ENCODE results near the gene MAGI2. TPM values are rescaled to one million over a fixed set of nuclear protein-coding genes. Genes with fewer than 3 reads are reported as not detected.

Gene MAGI2
- total and polyA plus RNA-seq, 2 donors (not counting 3 experiments of a cell fraction or from before 2014, with no cell fraction given) = 0.28 to 6.0 TPM

DNA sequence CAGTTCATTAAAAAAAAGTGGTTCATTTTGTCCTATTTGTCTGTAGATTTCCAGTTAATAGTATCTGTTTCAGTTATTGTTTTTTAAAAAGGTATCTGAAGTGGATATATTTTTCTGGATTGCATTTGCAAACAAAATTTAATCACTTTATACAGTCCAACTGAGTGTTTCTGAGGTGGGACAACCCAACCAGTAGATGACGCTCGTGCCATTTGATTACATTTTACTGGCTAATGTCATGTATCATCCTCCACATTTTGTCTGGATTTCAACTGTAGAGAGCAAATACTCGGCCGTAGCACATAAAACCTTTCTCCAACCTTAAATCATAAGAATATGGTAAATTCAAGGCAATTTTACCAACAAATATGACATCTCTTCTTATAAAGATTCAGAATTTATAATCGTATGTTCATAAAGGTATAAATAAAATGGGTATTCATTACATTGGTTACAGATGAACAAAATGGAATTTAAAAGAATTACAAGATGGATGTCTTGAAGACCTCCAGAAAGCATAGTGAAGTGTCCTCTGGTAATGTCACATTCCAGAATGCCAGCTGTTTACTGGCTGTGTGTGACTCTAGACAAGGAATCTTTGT lies 865.9 kb downstream of the MAGI2 start:
- Histone ChIP-seq H3K27ac (ENCODE audit: insufficient read depth, low read depth, low read length) (no peak overlapping the region), H3K27me3 (ENCODE audit: control insufficient read depth in 2 of 2, insufficient read depth in 2 of 2, low read length in 2 of 2) (no peaks in the 10 kb centered on the region), H3K9me3 (replicated peaks; ENCODE audit: control insufficient read depth, insufficient read depth, low read length) (no peaks in the 10 kb centered on the region), H4K20me1 (replicated peaks; ENCODE audit: control insufficient read depth, extremely low read depth, insufficient read depth, low read length) (no peaks in the 10 kb centered on the region), H3K36me3 (ENCODE audit: control insufficient read depth in 2 of 2, extremely low read depth in 1 of 2, insufficient read depth in 2 of 2, low read length in 2 of 2) (no peaks in the 10 kb centered on the region), H3K4me3 (replicated peaks in 1 of 3; ENCODE audit: insufficient read depth in 1 of 3, low read depth in 1 of 3, low read length in 3 of 3) (no peak overlapping the region), H3K79me2 (ENCODE audit: control insufficient read depth, insufficient read depth, low read length) (no peaks in the 10 kb centered on the region), H3K4me1 (ENCODE audit: control insufficient read depth, extremely low read depth, insufficient read depth, low read length) (no peaks in the 10 kb centered on the region), H3K9me1 (replicated peaks; ENCODE audit: control insufficient read depth, extremely low read depth, insufficient read depth, low read length) (no peaks in the 10 kb centered on the region), H3K9ac (replicated peaks; ENCODE audit: extremely low read depth, insufficient read depth, low read length) (no peak overlapping the region), H3K4me2 (ENCODE audit: insufficient read depth, low read length) (no peak overlapping the region), H2AFZ (ENCODE audit: low read depth, low read length) (no peak overlapping the region)
- no peak for DNase-seq (ENCODE audit: low read depth, low spot score)
- dilution Hi-C loops (cut with MboI; ENCODE audit: extremely low pct_ligation_motif_present, low sequenced_read_pairs) (no loop called here), intact Hi-C loops (cut with micrococcal nuclease) (no loop called here)
- ChIA-PET POLR2A (no interaction called here), CTCF (interaction anchor here (0.7 to 1.0 kb wide), 3 partner anchors 13 to 695 kb away, joined by 3 to 5 read pairs (median 3); no protein-coding TSS in a partner anchor)
- no peak for TF ChIP-seq CTCF (IDR thresholded peaks at IDR 0.05; ENCODE audit: extremely low read depth in 1 of 2, insufficient read depth in 1 of 2, low read depth in 1 of 2, low read length in 2 of 2)
- no peak for FAIRE-seq
- BruUV-seq (replicated peaks) = no TSS peak

DNA sequence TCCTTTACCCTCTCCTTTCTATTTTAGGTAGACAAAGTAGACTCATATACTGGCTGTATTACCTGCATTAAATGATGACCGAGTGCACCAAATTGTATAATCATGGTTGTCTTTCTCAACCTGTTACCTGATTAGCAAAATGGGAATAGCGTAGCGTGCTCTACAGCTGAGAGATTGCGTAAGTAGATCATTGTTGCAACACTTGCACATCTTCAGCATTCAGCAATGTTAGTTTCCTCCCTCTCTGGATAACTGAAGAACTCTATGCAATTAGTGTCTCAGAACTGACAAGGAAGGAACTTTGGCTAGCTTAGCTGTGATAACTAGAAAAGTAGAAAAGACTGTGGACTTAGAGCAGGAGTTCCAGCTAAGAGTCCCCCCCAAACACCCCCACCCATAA lies 867.5 kb downstream of the MAGI2 start:
- BruUV-seq (replicated peaks) = no TSS peak
- H2AFZ ChIP-seq (ENCODE audit: low read depth, low read length) = no peak overlapping the region
- TF ChIP-seq CTCF (IDR thresholded peaks at IDR 0.05; ENCODE audit: extremely low read depth in 1 of 2, insufficient read depth in 1 of 2, low read depth in 1 of 2, low read length in 2 of 2) = no peak
- no peak for TF ChIP-seq MYC (IDR thresholded peaks at IDR 0.05; ENCODE audit: low read depth, low read length)
- TF ChIP-seq FOS (IDR thresholded peaks at IDR 0.05; ENCODE audit: borderline replicate concordance, insufficient read depth, low read length) = no peak
- TF ChIP-seq GATA2 (IDR thresholded peaks at IDR 0.05; ENCODE audit: insufficient read depth, insufficient read length, low read depth, low read length) = no peak
- no peak for TF ChIP-seq JUN (IDR thresholded peaks at IDR 0.05; ENCODE audit: borderline replicate concordance, insufficient read depth, insufficient read length, low read depth)
- TF ChIP-seq POLR2A (IDR thresholded peaks at IDR 0.05; ENCODE audit: low read depth, low read length) = no peak
- TF ChIP-seq, protein P1, sequence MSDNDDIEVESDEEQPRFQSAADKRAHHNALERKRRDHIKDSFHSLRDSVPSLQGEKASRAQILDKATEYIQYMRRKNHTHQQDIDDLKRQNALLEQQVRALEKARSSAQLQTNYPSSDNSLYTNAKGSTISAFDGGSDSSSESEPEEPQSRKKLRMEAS (IDR thresholded peaks at IDR 0.05; ENCODE audit: insufficient read depth, insufficient read length) = no peak
- no peak for TF ChIP-seq EZH2 (IDR thresholded peaks at IDR 0.05; ENCODE audit: borderline replicate concordance, low read depth, low read length, severe bottlenecking)
- TF ChIP-seq POLR2AphosphoS5 (IDR thresholded peaks at IDR 0.05; ENCODE audit: insufficient read depth, low read depth, low read length) = no peak
- DNase-seq (ENCODE audit: low read depth, low spot score) (no peak), FAIRE-seq (no peak)
- H4K20me1 ChIP-seq (replicated peaks; ENCODE audit: control insufficient read depth, extremely low read depth, insufficient read depth, low read length) = no peaks in the 10 kb centered on the region
- intact Hi-C loops (cut with micrococcal nuclease) = no loop called here
- dilution Hi-C loops (cut with MboI; ENCODE audit: extremely low pct_ligation_motif_present, low sequenced_read_pairs) = no loop called here
- CTCF ChIA-PET = no interaction called here
- no peaks in the 10 kb centered on the region for H3K4me1 ChIP-seq (ENCODE audit: control insufficient read depth, extremely low read depth, insufficient read depth, low read length)
- H3K27ac ChIP-seq (ENCODE audit: insufficient read depth, low read depth, low read length) = no peak overlapping the region
- H3K27me3 ChIP-seq (ENCODE audit: control insufficient read depth in 2 of 2, insufficient read depth in 2 of 2, low read length in 2 of 2) = no peaks in the 10 kb centered on the region
- H3K79me2 ChIP-seq (ENCODE audit: control insufficient read depth, insufficient read depth, low read length) = no peaks in the 10 kb centered on the region
- no peaks in the 10 kb centered on the region for H3K9me3 ChIP-seq (replicated peaks; ENCODE audit: control insufficient read depth, insufficient read depth, low read length)
- H3K36me3 ChIP-seq (ENCODE audit: control insufficient read depth in 2 of 2, extremely low read depth in 1 of 2, insufficient read depth in 2 of 2, low read length in 2 of 2) = no peaks in the 10 kb centered on the region
- no peaks in the 10 kb centered on the region for H3K9me1 ChIP-seq (replicated peaks; ENCODE audit: control insufficient read depth, extremely low read depth, insufficient read depth, low read length)
- H3K9ac ChIP-seq (replicated peaks; ENCODE audit: extremely low read depth, insufficient read depth, low read length) = no peak overlapping the region
- H3K4me3 ChIP-seq (replicated peaks in 1 of 3; ENCODE audit: insufficient read depth in 1 of 3, low read depth in 1 of 3, low read length in 3 of 3) = no peak overlapping the region
- H3K4me2 ChIP-seq (ENCODE audit: insufficient read depth, low read length) = no peak overlapping the region
- POLR2A ChIA-PET = no interaction called here
